GM12891 (cell line): Measurements from ENCODE around the gene PITPNM1.

ENCODE experiments used
- DNase-seq: peaks from one replicate; pipeline ENCODE4 v3.0.0; 2011; ENCODE audit warnings: low spot score; ENCODE audit not compliant: insufficient read length
- FAIRE-seq: peaks from 2 replicates; lab custom pipeline; 2011; peaks lifted over from hg19 to GRCh38; lab: Jason Lieb, UNC
- PAX5 ChIP-seq: IDR thresholded peaks from 2 replicates; pipeline ENCODE4 v1.6.1; 2011; ENCODE audit warnings: low read length, moderate library complexity, mild to moderate bottlenecking; ENCODE audit not compliant: insufficient read depth, severe bottlenecking
- POLR2A ChIP-seq: IDR thresholded peaks from 2 replicates; pipeline ENCODE4 v1.6.1; 2011; ENCODE audit warnings: low read depth, low read length, control low read depth
- POLR2AphosphoS5 ChIP-seq: IDR thresholded peaks from 2 replicates; pipeline ENCODE4 v1.6.1; 2011; ENCODE audit warnings: low read depth, low read length, control low read depth
- POU2F2 ChIP-seq: IDR thresholded peaks from 2 replicates; pipeline ENCODE4 v1.6.1; 2011; ENCODE audit warnings: low read depth, mild to moderate bottlenecking, control low read depth, low read length, moderate library complexity
- SPI1 ChIP-seq: IDR thresholded peaks from 2 replicates; pipeline ENCODE4 v1.6.1; 2011; ENCODE audit warnings: low read depth, low read length, control low read depth
- TAF1 ChIP-seq: IDR thresholded peaks from 2 replicates; pipeline ENCODE4 v1.6.1; 2011; ENCODE audit warnings: low read depth, low read length, control low read depth

The PITPNM1 gene

GRCh38 chr11:67541198-67541597 is 36.0 kb upstream of the PITPNM1 start:
- no peak for DNase-seq

GRCh38 chr11:67539550-67539949 is 34.4 kb upstream of the PITPNM1 start:
- no peak for FAIRE-seq
- TF ChIP-seq POLR2AphosphoS5, result no peak
- TF ChIP-seq PAX5, result no peak
- TF ChIP-seq POU2F2, result no peak
- no peak for TF ChIP-seq SPI1
- TF ChIP-seq POLR2A, result no peak
- TF ChIP-seq TAF1, result no peak

More at GRCh38 chr11:67541198-67541597, 36.0 kb upstream of the PITPNM1 start:
- TF ChIP-seq POLR2AphosphoS5 (no peak), SPI1 (no peak), TAF1 (no peak), POLR2A (no peak), POU2F2 (no peak), PAX5 (no peak)
- no peak for FAIRE-seq

GRCh38 chr11:67538823-67539505 is 33.8 kb upstream of the PITPNM1 start:
- no peak for TF ChIP-seq TAF1
- no peak for TF ChIP-seq POLR2A
- no peak for TF ChIP-seq PAX5
- TF ChIP-seq POLR2AphosphoS5, result no peak
- no peak for TF ChIP-seq SPI1
- TF ChIP-seq POU2F2, result no peak
- no peak for FAIRE-seq

More at GRCh38 chr11:67539550-67539949, 34.4 kb upstream of the PITPNM1 start:
- DNase-seq, result no peak

GRCh38 chr11:67538306-67538705 is 33.1 kb upstream of the PITPNM1 start:
- no peak for TF ChIP-seq PAX5
- no peak for TF ChIP-seq POLR2AphosphoS5
- no peak for TF ChIP-seq TAF1
- TF ChIP-seq POLR2A, result no peak
- TF ChIP-seq POU2F2, result no peak
- no peak for TF ChIP-seq SPI1
- no peak for DNase-seq
- FAIRE-seq, result no peak

More at GRCh38 chr11:67538823-67539505, 33.8 kb upstream of the PITPNM1 start:
- no peak for DNase-seq

- FAIRE-seq, result no peak
- TF ChIP-seq POU2F2, result no peak
- no peak for DNase-seq
Measured at GRCh38 chr11:67535561-67535960, 30.4 kb upstream of the PITPNM1 start.

GRCh38 chr11:67534070-67534679 is 29.0 kb upstream of the PITPNM1 start:
- TF ChIP-seq TAF1, result no peak
- TF ChIP-seq POU2F2, result no peak
- TF ChIP-seq SPI1, result no peak
- no peak for TF ChIP-seq PAX5
- no peak for TF ChIP-seq POLR2AphosphoS5
- TF ChIP-seq POLR2A, result no peak
- DNase-seq (no peak), FAIRE-seq (no peak)

- FAIRE-seq (no peak), DNase-seq (no peak)
- TF ChIP-seq POLR2AphosphoS5 (no peak), SPI1 (no peak), TAF1 (no peak), PAX5 (no peak), POLR2A (no peak), POU2F2 (no peak)
Measured at GRCh38 chr11:67532889-67533288, 27.7 kb upstream of the PITPNM1 start.

GRCh38 chr11:67530282-67530592 is 25.1 kb upstream of the PITPNM1 start:
- DNase-seq (no peak), FAIRE-seq (no peak)
- no peak for TF ChIP-seq PAX5
- TF ChIP-seq TAF1, result no peak
- TF ChIP-seq POLR2AphosphoS5, result no peak
- TF ChIP-seq POU2F2, result no peak
- no peak for TF ChIP-seq POLR2A
- TF ChIP-seq SPI1, result no peak

GRCh38 chr11:67528376-67528775 is 23.2 kb upstream of the PITPNM1 start:
- TF ChIP-seq SPI1 (no peak), TAF1 (no peak), POLR2AphosphoS5 (no peak), POLR2A (no peak), POU2F2 (no peak), PAX5 (no peak)
- DNase-seq (no peak), FAIRE-seq (no peak)
